Measurements from ENCODE around the gene WNT4. TPM values are rescaled to one million over a fixed set of nuclear protein-coding genes. Genes with fewer than 3 reads are reported as not detected.

Gene WNT4
- total RNA-seq, 1 experiment from 2014 or later: 0.79 TPM

DNA sequence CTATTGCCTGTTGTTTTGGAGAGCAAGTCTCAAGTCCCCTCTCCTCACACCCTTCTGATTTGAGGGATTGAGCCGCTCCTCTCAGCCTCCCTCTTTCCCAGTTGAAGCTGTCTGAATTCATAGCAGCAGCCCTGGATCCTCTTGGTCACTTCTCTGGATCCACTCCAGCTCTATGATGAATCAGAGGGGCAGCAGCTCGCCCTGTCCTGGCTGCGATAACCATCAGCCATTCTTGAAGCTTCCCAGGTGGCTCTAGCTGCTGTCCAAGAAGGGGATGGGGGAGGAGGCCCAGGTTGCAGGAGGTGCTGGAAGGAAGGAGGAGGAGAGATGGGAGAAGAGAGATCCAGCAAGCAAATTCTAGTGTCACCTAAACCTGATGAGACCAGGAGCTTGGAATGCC, 31.3 kb downstream of the WNT4 start:
- Histone ChIP-seq H3K27me3 (replicated peaks; ENCODE audit: control insufficient read depth, insufficient read depth, low read length) (no peaks in the 10 kb centered on the region), H3K4me3 (ENCODE audit: low read depth, low read length) (no peak overlapping the region), H3K4me1 (no peaks in the 10 kb centered on the region), H3K36me3 (ENCODE audit: control insufficient read depth, insufficient read depth, low read length) (no peaks in the 10 kb centered on the region; the same call in 1 of the 2 replicates), H3K9me3 (no peaks in the 10 kb centered on the region)
- no TSS peak for BruUV-seq (replicated peaks)
- Mint-ChIP-seq H3K27me3 (ENCODE audit: insufficient read depth, unreplicated experiment) (no peaks in the 10 kb centered on the region), H3K27ac (ENCODE audit: unreplicated experiment) (no peak overlapping the region), H3K4me1 (ENCODE audit: low read depth, unreplicated experiment) (no peaks in the 10 kb centered on the region), H3K36me3 (ENCODE audit: insufficient read depth, unreplicated experiment) (peaks cover 62% of the 10 kb centered on the region), H3K4me3 (ENCODE audit: unreplicated experiment) (no peak overlapping the region), H3K9me3 (ENCODE audit: unreplicated experiment) (no peaks in the 10 kb centered on the region)
- intact Hi-C loops (cut with micrococcal nuclease; ENCODE audit: unreplicated experiment): no loop called here
- TF ChIP-seq, protein P1, sequence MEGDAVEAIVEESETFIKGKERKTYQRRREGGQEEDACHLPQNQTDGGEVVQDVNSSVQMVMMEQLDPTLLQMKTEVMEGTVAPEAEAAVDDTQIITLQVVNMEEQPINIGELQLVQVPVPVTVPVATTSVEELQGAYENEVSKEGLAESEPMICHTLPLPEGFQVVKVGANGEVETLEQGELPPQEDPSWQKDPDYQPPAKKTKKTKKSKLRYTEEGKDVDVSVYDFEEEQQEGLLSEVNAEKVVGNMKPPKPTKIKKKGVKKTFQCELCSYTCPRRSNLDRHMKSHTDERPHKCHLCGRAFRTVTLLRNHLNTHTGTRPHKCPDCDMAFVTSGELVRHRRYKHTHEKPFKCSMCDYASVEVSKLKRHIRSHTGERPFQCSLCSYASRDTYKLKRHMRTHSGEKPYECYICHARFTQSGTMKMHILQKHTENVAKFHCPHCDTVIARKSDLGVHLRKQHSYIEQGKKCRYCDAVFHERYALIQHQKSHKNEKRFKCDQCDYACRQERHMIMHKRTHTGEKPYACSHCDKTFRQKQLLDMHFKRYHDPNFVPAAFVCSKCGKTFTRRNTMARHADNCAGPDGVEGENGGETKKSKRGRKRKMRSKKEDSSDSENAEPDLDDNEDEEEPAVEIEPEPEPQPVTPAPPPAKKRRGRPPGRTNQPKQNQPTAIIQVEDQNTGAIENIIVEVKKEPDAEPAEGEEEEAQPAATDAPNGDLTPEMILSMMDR (IDR thresholded peaks at IDR 0.05; ENCODE audit: insufficient read depth in 1 of 2, low read depth in 1 of 2, low read length in 1 of 2, severe bottlenecking in 1 of 2, unreplicated experiment in 1 of 2): no peak
- ChIA-PET POLR2A (no interaction called here), CTCF (no interaction called here)
- no peak for DNase-seq

DNA sequence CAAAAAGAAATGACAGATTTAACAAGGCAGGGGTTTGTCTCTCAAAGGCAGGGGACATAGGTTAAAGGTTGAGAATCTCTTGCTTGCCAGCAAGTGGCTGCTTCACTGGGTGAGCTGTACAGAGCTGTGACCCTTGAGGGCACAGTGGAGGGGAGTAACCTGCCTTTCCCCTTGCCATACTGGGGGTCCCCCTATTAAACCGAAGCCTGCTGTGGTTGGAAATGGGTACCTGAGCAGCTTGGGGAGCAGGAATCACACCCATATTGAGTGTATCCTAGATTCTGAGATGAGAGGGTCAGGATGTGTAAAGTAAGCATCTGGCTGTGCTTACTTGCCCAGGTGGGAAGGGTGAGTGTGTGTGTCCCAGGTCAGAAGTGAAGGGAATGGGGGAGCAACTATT, 31.8 kb downstream of the WNT4 start:
- Mint-ChIP-seq H3K9me3 (ENCODE audit: unreplicated experiment) (no peaks in the 10 kb centered on the region), H3K27ac (ENCODE audit: unreplicated experiment) (no peak overlapping the region), H3K27me3 (ENCODE audit: insufficient read depth, unreplicated experiment) (no peaks in the 10 kb centered on the region), H3K4me3 (ENCODE audit: unreplicated experiment) (no peak overlapping the region), H3K4me1 (ENCODE audit: low read depth, unreplicated experiment) (no peaks in the 10 kb centered on the region), H3K36me3 (ENCODE audit: insufficient read depth, unreplicated experiment) (peaks cover 67% of the 10 kb centered on the region)
- H3K36me3 ChIP-seq (ENCODE audit: control insufficient read depth, insufficient read depth, low read length): no peaks in the 10 kb centered on the region; the same call in 1 of the 2 replicates
- TF ChIP-seq, protein P1 (IDR thresholded peaks at IDR 0.05; ENCODE audit: insufficient read depth in 1 of 2, low read depth in 1 of 2, low read length in 1 of 2, severe bottlenecking in 1 of 2, unreplicated experiment in 1 of 2): no peak
- H3K27me3 ChIP-seq (replicated peaks; ENCODE audit: control insufficient read depth, insufficient read depth, low read length): no peaks in the 10 kb centered on the region
- ChIA-PET POLR2A (no interaction called here), CTCF (no interaction called here)
- H3K4me3 ChIP-seq (ENCODE audit: low read depth, low read length): no peak overlapping the region
- DNase-seq: no peak
- no TSS peak for BruUV-seq (replicated peaks)
- no peaks in the 10 kb centered on the region for H3K4me1 ChIP-seq
- no peaks in the 10 kb centered on the region for H3K9me3 ChIP-seq
- intact Hi-C loops (cut with micrococcal nuclease; ENCODE audit: unreplicated experiment): no loop called here

DNA sequence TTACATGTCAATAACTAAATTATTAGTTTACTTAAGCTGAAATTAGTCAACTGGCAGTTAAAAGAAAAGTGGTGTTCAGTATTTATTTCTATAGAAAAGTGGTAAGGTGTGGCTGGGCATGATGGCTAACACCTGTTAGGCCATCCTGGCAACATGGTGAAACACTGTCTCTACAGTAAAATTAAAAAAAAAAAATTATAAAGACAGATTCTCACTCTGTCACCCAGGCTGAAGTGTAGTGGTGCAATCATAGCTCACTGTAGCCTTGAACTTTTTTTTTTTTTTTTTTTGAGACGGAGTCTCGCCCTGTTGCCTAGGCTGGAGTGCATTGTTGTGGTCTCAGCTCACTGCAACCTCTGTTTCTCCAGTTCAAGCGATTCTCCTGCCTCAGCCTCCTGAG, 32.9 kb downstream of the WNT4 start:
- Mint-ChIP-seq H3K4me3 (ENCODE audit: unreplicated experiment) (no peak overlapping the region), H3K36me3 (ENCODE audit: insufficient read depth, unreplicated experiment) (peaks cover 68% of the 10 kb centered on the region), H3K4me1 (ENCODE audit: low read depth, unreplicated experiment) (no peaks in the 10 kb centered on the region), H3K27me3 (ENCODE audit: insufficient read depth, unreplicated experiment) (no peaks in the 10 kb centered on the region), H3K9me3 (ENCODE audit: unreplicated experiment) (no peaks in the 10 kb centered on the region), H3K27ac (ENCODE audit: unreplicated experiment) (no peak overlapping the region)
- Histone ChIP-seq H3K9me3 (no peaks in the 10 kb centered on the region), H3K27me3 (replicated peaks; ENCODE audit: control insufficient read depth, insufficient read depth, low read length) (no peaks in the 10 kb centered on the region), H3K4me1 (no peaks in the 10 kb centered on the region), H3K36me3 (ENCODE audit: control insufficient read depth, insufficient read depth, low read length) (no peaks in the 10 kb centered on the region; the same call in 1 of the 2 replicates), H3K4me3 (ENCODE audit: low read depth, low read length) (no peak overlapping the region)
- no TSS peak for BruUV-seq (replicated peaks)
- TF ChIP-seq, protein P1 (IDR thresholded peaks at IDR 0.05; ENCODE audit: insufficient read depth in 1 of 2, low read depth in 1 of 2, low read length in 1 of 2, severe bottlenecking in 1 of 2, unreplicated experiment in 1 of 2): no peak
- ChIA-PET CTCF (no interaction called here), POLR2A (no interaction called here)
- intact Hi-C loops (cut with micrococcal nuclease; ENCODE audit: unreplicated experiment): no loop called here
- no peak for DNase-seq
